ENCODE data around the gene PFKFB1. TPM values are rescaled to one million over a fixed set of nuclear protein-coding genes. Genes with fewer than 3 reads are reported as not detected.

PFKFB1 gene
- total RNA-seq, 2 donors from 2014 or later, result 0.55 to 1.1 TPM

GRCh38 chrX:54944816-54945215, 49.2 kb downstream of the PFKFB1 start:
- H3K4me1 ChIP-seq (ENCODE audit: control insufficient read depth, insufficient read depth, low read length), result no peaks in the 10 kb centered on the region
- H3K4me3 ChIP-seq (ENCODE audit: low read length), result no peak overlapping the region
- no peaks in the 10 kb centered on the region for H3K27me3 ChIP-seq (ENCODE audit: control insufficient read depth, insufficient read depth, low read length, poor library complexity, severe bottlenecking)
- no peak overlapping the region for H3K27ac ChIP-seq (ENCODE audit: low read depth, low read length)
- no peaks in the 10 kb centered on the region for H3K9me3 ChIP-seq (ENCODE audit: control insufficient read depth, low read length)
- H3K4me3 Mint-ChIP-seq, result no peak overlapping the region
- H3K9me3 Mint-ChIP-seq, result peaks cover 48% of the 10 kb centered on the region
- peaks cover 8% of the 10 kb centered on the region for H3K27me3 Mint-ChIP-seq (ENCODE audit: insufficient read depth)
- no peak overlapping the region for H3K27ac Mint-ChIP-seq
- no peak overlapping the region for H3K9ac ChIP-seq (ENCODE audit: extremely low read depth, low read length, poor library complexity, severe bottlenecking)
- H3K36me3 ChIP-seq (ENCODE audit: control insufficient read depth, insufficient read depth, low read length), result no peaks in the 10 kb centered on the region
- no peak for DNase-seq
- TF ChIP-seq CTCF (conservative IDR thresholded peaks at IDR 0.05), result no peak
- no peaks in the 10 kb centered on the region for H3K36me3 Mint-ChIP-seq (ENCODE audit: low read depth)
- H3K4me1 Mint-ChIP-seq, result no peaks in the 10 kb centered on the region

- H3K9ac ChIP-seq (ENCODE audit: extremely low read depth, low read length, poor library complexity, severe bottlenecking), result no peak overlapping the region
- no peak overlapping the region for H3K27ac ChIP-seq (ENCODE audit: low read depth, low read length)
- H3K36me3 Mint-ChIP-seq (ENCODE audit: low read depth), result no peaks in the 10 kb centered on the region
- DNase-seq, result no peak
- no peaks in the 10 kb centered on the region for H3K4me1 ChIP-seq (ENCODE audit: control insufficient read depth, insufficient read depth, low read length)
- H3K4me1 Mint-ChIP-seq, result no peaks in the 10 kb centered on the region
- no peak overlapping the region for H3K27ac Mint-ChIP-seq
- no peak for TF ChIP-seq CTCF (conservative IDR thresholded peaks at IDR 0.05)
- H3K27me3 Mint-ChIP-seq (ENCODE audit: insufficient read depth), result peaks cover 14% of the 10 kb centered on the region
- 91 to 96% methylated on average over 4 of the region's 4 CpGs for WGBS, 2 experiments (ENCODE audit: insufficient coverage in 1 of 2, insufficient read length in 1 of 2)
- no peaks in the 10 kb centered on the region for H3K9me3 ChIP-seq (ENCODE audit: control insufficient read depth, low read length)
- H3K36me3 ChIP-seq (ENCODE audit: control insufficient read depth, insufficient read depth, low read length), result no peaks in the 10 kb centered on the region
- no peak overlapping the region for H3K4me3 ChIP-seq (ENCODE audit: low read length)
- no peak overlapping the region for H3K4me3 Mint-ChIP-seq
- peaks cover 64% of the 10 kb centered on the region for H3K9me3 Mint-ChIP-seq
- H3K27me3 ChIP-seq (ENCODE audit: control insufficient read depth, insufficient read depth, low read length, poor library complexity, severe bottlenecking), result no peaks in the 10 kb centered on the region
Observed at GRCh38 chrX:54937416-54937815, 56.6 kb downstream of the PFKFB1 start.

- no peak overlapping the region for H3K4me3 Mint-ChIP-seq
- peaks cover 7% of the 10 kb centered on the region for H3K27me3 Mint-ChIP-seq (ENCODE audit: insufficient read depth)
- no peak overlapping the region for H3K27ac Mint-ChIP-seq
- Histone ChIP-seq H3K27me3 (ENCODE audit: control insufficient read depth, insufficient read depth, low read length, poor library complexity, severe bottlenecking) (no peaks in the 10 kb centered on the region), H3K9ac (ENCODE audit: extremely low read depth, low read length, poor library complexity, severe bottlenecking) (no peak overlapping the region), H3K27ac (ENCODE audit: low read depth, low read length) (no peak overlapping the region), H3K36me3 (ENCODE audit: control insufficient read depth, insufficient read depth, low read length) (peaks cover 17% of the 10 kb centered on the region), H3K9me3 (ENCODE audit: control insufficient read depth, low read length) (no peaks in the 10 kb centered on the region), H3K4me3 (ENCODE audit: low read length) (no peak overlapping the region), H3K4me1 (ENCODE audit: control insufficient read depth, insufficient read depth, low read length) (no peaks in the 10 kb centered on the region)
- no peak for TF ChIP-seq CTCF (conservative IDR thresholded peaks at IDR 0.05)
- no peaks in the 10 kb centered on the region for H3K4me1 Mint-ChIP-seq
- H3K9me3 Mint-ChIP-seq, result peaks cover 68% of the 10 kb centered on the region
- H3K36me3 Mint-ChIP-seq (ENCODE audit: low read depth), result peaks cover 11% of the 10 kb centered on the region
- WGBS, 2 experiments (ENCODE audit: insufficient coverage in 1 of 2, insufficient read length in 1 of 2), result 92 to 100% methylated on average over 1 to 4 of the region's 4 CpGs
- DNase-seq, result no peak
Observed at GRCh38 chrX:54935306-54935705, 58.7 kb downstream of the PFKFB1 start.
